ENCODE results near the gene TFEB.

The TFEB gene

DNA sequence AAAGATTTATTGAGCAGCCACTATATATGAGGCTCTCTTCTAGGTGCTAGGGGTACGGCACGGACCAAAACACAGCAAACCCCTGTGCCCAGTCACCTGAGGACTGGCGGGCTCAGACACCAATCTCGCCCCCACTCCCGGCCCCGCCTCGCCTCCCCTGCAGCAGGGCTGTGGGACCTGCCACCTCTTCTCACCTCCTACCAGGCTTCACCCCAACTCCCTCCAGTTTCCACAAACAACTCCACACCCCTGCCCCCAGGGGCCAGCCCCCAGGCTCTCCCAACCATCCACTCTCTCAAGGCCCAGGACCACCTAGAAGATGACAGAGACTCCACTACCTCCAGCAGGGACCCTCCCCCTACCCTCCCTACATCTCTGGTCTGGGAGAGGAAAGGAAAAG lies 6.5 kb downstream of the TFEB start:
- no peak for TF ChIP-seq POLR2A (IDR thresholded peaks at IDR 0.05; ENCODE audit: low read length)
- no peak for TF ChIP-seq GATA1 (IDR thresholded peaks at IDR 0.05; ENCODE audit: low read depth, low read length)
- no peak for DNase-seq

- DNase-seq = no peak
- no peak for TF ChIP-seq GATA1 (IDR thresholded peaks at IDR 0.05; ENCODE audit: low read depth, low read length)
- TF ChIP-seq POLR2A (IDR thresholded peaks at IDR 0.05; ENCODE audit: low read length) = no peak
Measured at GRCh38 chr6:41728073-41728936, 7.1 kb downstream of the TFEB start.

GRCh38 chr6:41727705-41728072 lies 7.7 kb downstream of the TFEB start:
- TF ChIP-seq GATA1 (IDR thresholded peaks at IDR 0.05; ENCODE audit: low read depth, low read length) (no peak), POLR2A (IDR thresholded peaks at IDR 0.05; ENCODE audit: low read length) (no peak)
- no peak for DNase-seq

- DNase-seq = no peak
- TF ChIP-seq GATA1 (IDR thresholded peaks at IDR 0.05; ENCODE audit: low read depth, low read length) = no peak
- no peak for TF ChIP-seq POLR2A (IDR thresholded peaks at IDR 0.05; ENCODE audit: low read length)
Measured at GRCh38 chr6:41726876-41727275, 8.5 kb downstream of the TFEB start.

DNA sequence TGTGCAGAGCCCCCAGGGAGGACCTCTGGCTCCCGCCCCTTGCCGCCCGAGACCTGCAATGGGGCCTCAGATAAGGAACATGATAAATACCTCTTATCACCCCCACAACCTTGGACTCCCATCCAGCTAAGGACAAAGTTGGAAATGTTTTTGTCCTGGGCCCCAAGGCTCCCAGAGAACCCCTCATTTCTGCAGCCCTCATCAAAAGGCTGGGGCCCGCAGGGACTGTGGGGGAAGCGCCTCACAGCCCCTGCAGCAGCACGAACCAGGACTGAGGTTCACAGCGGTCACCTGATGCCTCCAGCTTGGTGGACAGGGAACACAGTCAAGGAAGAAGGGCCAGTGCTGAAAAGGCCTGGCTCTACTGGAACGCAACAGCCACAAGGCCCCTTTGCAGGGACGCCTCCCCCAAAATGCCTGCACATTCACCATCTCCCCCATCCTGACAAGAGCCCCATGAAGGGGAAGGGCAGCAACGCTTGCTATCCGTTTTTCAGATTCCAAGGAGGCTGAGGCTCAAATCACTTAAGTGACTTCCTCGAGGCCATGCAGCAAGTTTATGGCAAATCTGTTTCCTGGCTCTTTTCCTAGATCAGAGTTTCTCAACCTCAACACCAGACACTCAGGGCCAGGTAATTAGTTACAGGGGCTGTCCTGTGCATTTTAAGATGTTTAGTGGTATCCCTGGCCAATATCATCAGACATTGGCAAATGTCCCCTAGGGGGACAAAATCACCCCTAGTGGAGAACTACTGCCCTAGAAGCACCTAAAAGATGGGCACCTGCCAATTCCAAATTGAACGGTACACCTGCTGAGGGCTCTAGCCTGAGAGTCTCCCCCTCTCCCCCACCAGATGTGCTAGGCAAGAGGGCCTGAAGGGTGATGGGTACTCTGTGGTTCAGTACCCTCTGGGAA lies 10.6 kb downstream of the TFEB start:
- TF ChIP-seq POLR2A (IDR thresholded peaks at IDR 0.05; ENCODE audit: low read length) (no peak), GATA1 (IDR thresholded peaks at IDR 0.05; ENCODE audit: low read depth, low read length) (no peak)
- DNase-seq = peak in 1 of 2 experiments; percentile 41

DNA sequence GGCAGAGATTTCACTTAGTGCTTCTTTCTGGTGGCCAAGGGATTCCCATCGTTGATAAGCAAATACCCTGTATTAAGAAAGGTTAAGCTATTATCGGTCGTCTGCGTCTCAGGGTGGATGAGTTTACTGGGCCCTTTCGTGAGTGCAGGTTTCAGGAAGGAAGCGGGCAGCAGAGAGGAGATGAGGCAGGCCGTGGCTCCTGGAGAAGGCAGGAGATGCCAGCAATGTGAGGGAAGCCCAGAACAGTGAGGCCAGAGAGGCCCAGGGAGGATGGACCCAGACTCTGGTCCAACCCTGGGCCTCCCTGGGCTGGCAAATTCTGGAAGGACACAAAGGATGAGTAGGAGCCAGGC lies 11.2 kb downstream of the TFEB start:
- no peak for TF ChIP-seq POLR2A (IDR thresholded peaks at IDR 0.05; ENCODE audit: low read length)
- TF ChIP-seq GATA1 (IDR thresholded peaks at IDR 0.05; ENCODE audit: low read depth, low read length) = no peak
- no peak for DNase-seq

DNA sequence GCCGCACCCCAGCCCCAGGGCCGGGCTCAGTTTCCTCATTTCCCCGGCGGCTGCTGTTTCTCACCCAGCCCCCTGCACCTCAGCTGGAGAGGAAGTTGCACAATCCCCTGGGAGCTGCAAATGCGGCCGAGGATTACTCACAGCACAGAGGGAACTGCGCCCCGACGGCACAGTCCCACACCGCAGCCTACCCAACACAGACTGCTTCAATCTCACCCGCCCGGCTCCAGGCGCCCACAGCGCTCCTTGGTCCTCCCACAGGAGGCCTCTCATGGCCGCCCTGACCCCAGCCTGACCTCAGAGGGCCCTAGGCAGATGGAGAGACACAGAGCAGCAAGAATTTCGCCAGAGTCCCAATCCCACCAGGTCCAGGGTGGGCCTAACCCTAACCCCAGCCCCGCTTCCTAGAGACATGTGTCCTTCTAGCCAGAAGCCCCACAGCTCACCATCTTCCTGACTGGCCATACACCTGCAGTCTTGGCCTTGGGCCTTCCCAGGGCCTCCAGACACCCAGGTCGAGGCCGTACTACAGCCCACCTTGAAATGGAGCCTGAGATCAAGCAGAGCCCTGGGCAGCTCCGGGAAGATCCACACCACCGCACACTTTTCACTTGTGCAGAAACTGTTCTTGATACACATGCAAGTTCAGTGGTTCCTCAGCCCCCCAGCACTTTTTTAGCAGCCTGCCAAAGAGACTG lies 11.7 kb downstream of the TFEB start:
- no peak for DNase-seq
- TF ChIP-seq POLR2A (IDR thresholded peaks at IDR 0.05; ENCODE audit: low read length) (no peak), GATA1 (IDR thresholded peaks at IDR 0.05; ENCODE audit: low read depth, low read length) (no peak)

DNA sequence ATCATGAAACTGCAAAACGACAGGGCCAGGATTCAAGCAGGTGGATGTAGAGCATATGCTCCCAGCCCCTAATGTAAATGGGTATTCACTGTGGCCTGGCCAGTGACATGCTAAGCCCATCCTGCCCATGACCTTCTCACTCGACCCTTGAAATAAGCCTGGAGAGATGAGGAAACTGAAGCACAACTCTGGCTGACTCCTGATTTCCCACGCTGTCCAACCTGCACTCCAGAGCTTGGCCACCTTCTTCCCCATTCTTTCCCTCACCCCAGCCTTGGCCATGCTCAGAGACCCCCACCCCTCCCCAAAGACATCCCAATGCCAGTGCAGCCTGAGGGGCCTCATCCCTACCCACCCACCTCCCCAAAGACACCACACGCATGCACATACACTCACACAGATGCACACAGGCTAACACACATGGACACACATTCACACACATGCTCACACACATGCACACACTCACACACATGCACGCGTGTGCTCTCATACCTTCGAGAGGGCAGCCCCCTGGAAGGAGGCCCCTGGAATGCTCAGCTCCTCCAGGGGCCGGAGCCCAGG lies 12.4 kb downstream of the TFEB start:
- DNase-seq = no peak
- TF ChIP-seq POLR2A (IDR thresholded peaks at IDR 0.05; ENCODE audit: low read length) (no peak), GATA1 (IDR thresholded peaks at IDR 0.05; ENCODE audit: low read depth, low read length) (no peak)

GRCh38 chr6:41721414-41721813 lies 14.0 kb downstream of the TFEB start:
- DNase-seq = no peak
- TF ChIP-seq POLR2A (IDR thresholded peaks at IDR 0.05; ENCODE audit: low read length) (no peak), GATA1 (IDR thresholded peaks at IDR 0.05; ENCODE audit: low read depth, low read length) (no peak)

GRCh38 chr6:41720783-41721182 lies 14.6 kb downstream of the TFEB start:
- no peak for TF ChIP-seq POLR2A (IDR thresholded peaks at IDR 0.05; ENCODE audit: low read length)
- TF ChIP-seq GATA1 (IDR thresholded peaks at IDR 0.05; ENCODE audit: low read depth, low read length) = no peak
- DNase-seq = no peak

DNA sequence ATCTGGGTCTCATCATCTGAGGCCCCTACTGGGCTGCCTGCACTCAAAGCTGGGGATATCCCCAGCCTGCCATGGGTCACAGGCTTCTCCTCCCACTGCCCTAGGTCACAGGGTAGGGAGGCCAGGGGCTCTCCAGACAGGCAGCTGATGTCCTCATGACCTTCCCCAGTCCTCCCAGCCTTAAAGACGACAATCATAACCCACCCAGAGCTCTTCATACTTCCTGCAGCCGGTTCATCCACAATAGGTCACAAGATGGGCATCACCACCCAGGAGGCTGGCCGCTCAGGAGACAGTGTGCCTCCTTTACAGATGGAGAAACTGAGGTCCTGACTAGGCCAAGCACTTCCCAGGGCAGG lies 15.2 kb downstream of the TFEB start:
- TF ChIP-seq GATA1 (IDR thresholded peaks at IDR 0.05; ENCODE audit: low read depth, low read length) = no peak
- no peak for TF ChIP-seq POLR2A (IDR thresholded peaks at IDR 0.05; ENCODE audit: low read length)
- DNase-seq = no peak

DNA sequence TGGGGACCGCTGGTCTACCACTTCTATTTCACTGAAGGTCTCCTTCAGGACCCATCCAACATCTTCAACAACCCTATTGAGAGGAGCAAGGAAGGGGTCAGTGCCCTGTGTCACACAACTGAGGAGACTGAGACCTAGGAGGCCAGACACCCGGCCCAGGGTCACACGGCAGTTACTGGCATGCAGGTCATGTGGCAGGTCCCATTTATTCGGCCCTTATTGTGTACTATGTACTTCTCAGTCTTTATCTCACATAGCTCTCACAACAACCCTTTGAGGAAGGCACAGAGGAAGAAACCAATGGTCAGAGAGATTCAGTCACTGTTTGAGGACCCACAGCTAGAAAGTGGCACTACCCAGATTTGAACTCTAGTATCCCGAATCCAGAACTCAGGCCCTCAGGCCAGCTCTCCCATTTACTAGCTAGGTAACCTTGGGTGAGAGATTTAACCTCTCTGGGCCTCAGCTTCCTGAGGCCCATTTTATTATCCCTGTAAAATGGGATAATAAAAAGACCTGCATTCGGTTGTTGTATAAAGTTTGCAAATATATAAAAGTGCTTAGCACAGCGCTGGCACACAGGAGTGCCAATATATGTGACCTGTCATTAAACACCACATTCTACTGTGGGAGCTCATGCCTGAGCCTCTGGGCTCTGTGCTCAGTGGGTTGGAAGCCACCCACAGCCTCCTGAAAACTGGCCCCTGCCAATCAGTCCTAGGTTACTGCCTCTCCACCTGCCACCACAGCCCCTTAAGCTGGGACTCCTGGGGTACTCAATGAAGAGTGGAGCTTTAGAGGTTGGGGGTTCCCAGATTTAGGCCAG lies 15.8 kb downstream of the TFEB start:
- TF ChIP-seq GATA1 (IDR thresholded peaks at IDR 0.05; ENCODE audit: low read depth, low read length) (no peak), POLR2A (IDR thresholded peaks at IDR 0.05; ENCODE audit: low read length) (no peak)
- no peak for DNase-seq

- TF ChIP-seq POLR2A (IDR thresholded peaks at IDR 0.05; ENCODE audit: low read length) (no peak), GATA1 (IDR thresholded peaks at IDR 0.05; ENCODE audit: low read depth, low read length) (no peak)
- DNase-seq = no peak
Measured at GRCh38 chr6:41718828-41719227, 16.6 kb downstream of the TFEB start.

Measured in erythroblast (primary cell).